A375 (cell line): Measurements from ENCODE around the gene STEEP1. TPM values are rescaled to one million over a fixed set of nuclear protein-coding genes. Genes with fewer than 3 reads are reported as not detected.

ENCODE experiments used
- total RNA-seq: library from RNA; depleted of rRNA; stranded (reverse); fragments of >200 nt; shearing (Covaris generic); gene quantifications from 2 replicates; pipeline ENCODE4 v1.2.3, GENCODE V29; 2014; rRNA removed

The STEEP1 gene
- 53.2 and 59.3 TPM in 2 replicates for total RNA-seq

GRCh38 chrX:119565107-119565663 is at the start of gene STEEP1:
Gene STEEP1 (minus strand): TSS chrX:119565409. CDS start chrX:119565355, 54 bp downstream.

GRCh38 chrX:119606280-119607017 is 41.2 kb upstream of the STEEP1 start, which contains the start of gene NKRF:
Gene NKRF (minus strand): TSS chrX:119606424.

DNA sequence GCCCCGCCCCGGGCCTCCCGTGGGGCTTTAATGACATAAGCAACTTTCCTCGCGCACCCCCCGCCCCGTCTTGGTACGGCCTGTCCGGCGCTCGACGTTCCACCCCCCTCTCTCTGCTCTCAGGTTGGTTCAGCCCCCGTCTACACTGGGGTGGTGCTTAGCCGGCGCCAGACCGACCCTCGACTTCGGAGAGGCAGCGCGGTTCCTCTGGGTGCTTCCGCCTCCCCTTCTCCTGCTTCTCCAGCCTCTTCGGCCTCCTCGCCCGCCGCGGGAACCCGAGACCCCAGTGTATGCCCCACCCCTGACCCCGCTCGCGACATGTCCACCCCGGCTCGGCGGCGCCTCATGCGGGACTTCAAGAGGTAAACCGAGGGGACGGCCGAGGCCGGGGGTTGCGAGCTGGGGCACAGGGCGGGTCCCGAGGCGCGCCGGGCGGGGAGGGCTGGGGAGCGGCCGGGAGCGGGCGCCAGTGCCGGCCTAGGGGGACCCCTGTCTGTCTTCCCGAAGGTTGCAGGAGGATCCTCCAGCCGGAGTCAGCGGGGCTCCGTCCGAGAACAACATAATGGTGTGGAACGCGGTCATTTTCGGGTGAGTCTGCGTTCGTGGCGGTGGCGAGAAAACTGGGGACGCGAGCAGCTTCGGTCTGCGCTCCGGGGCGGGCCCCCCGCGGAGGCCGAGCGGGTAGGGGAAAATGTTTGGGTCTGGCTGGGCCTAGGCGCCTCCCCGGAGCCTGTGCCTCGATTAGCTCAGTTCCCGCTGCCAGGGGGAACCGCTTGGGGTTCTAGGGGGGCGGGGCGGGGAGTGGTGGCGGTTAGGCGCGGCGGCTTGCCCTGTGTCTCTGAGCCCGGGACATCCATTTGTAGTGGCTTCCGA is 9.4 kb upstream of the STEEP1 start, which contains the start of gene UBE2A:
Gene UBE2A, plus strand, starts transcription at position 170 of the 873 bp plus-strand sequence. Its CDS starts 149 bp downstream, at position 319.

Other genes with a start within 250 kb of the STEEP1 start
- 5.4 and 6.2 TPM in 2 replicates for gene SLC25A43, start 166.1 kb downstream of the STEEP1 start, total RNA-seq
- 264 and 280 TPM in 2 replicates for gene SLC25A5, start 97.0 kb downstream of the STEEP1 start, total RNA-seq
- 24.9 and 27.9 TPM in 2 replicates for gene UBE2A, start 9.2 kb upstream of the STEEP1 start, total RNA-seq
- gene NKRF, start 41.0 kb upstream of the STEEP1 start, total RNA-seq, result 10.0 and 11.5 TPM in 2 replicates
- 11.5 and 15.3 TPM in 2 replicates for gene SEPTIN6, start 127.8 kb upstream of the STEEP1 start, total RNA-seq
- gene SOWAHD, start 193.2 kb upstream of the STEEP1 start, total RNA-seq, result not detected in 2 replicates
- 2,145 and 2,387 TPM in 2 replicates for gene RPL39, start 226.2 kb upstream of the STEEP1 start, total RNA-seq